Hematopoietic multipotent progenitor cell treated with erythropoietin and hydrocortisone succinate and interleukin-3 and kit ligand, for 8 days (in vitro differentiated cells): ENCODE data around the gene KRT17.

Source experiments
- DNase-seq: peaks from one replicate; pipeline ENCODE4 v3.0.0-alpha.2; 2015

Gene KRT17

GRCh38 chr17:41624208-41625101 lies at the start of gene KRT17:
KRT17 (minus strand) TSS chr17:41624575; CDS start chr17:41624509, 66 bp downstream.
- DNase-seq = no peak

GRCh38 chr17:41672153-41672552 lies 47.8 kb upstream of the KRT17 start:
- DNase-seq = no peak

- no peak for DNase-seq
These were observed 43.1 kb upstream of the KRT17 start for GRCh38 chr17:41667280-41668041.

GRCh38 chr17:41666708-41667279 lies 42.4 kb upstream of the KRT17 start:
- DNase-seq = peak; percentile 88

GRCh38 chr17:41666237-41666641 lies 41.9 kb upstream of the KRT17 start:
- peak; percentile 60 for DNase-seq

- peak; percentile 86 for DNase-seq
These were observed 41.3 kb upstream of the KRT17 start for GRCh38 chr17:41665566-41666236.

- no peak for DNase-seq
These were observed 40.5 kb upstream of the KRT17 start for GRCh38 chr17:41664587-41665565.

- DNase-seq = no peak
These were observed 39.7 kb upstream of the KRT17 start for GRCh38 chr17:41664172-41664457.

- DNase-seq = no peak
These were observed 39.2 kb upstream of the KRT17 start for GRCh38 chr17:41663451-41664171.

GRCh38 chr17:41660221-41660711 lies 35.9 kb upstream of the KRT17 start:
- DNase-seq = no peak

- DNase-seq = no peak
These were observed 35.2 kb upstream of the KRT17 start for GRCh38 chr17:41659427-41660212.

- no peak for DNase-seq
These were observed 34.5 kb upstream of the KRT17 start for GRCh38 chr17:41658846-41659245.

- no peak for DNase-seq
These were observed 33.6 kb upstream of the KRT17 start for GRCh38 chr17:41657936-41658335.

GRCh38 chr17:41657176-41657754 lies 32.9 kb upstream of the KRT17 start:
- DNase-seq = no peak

GRCh38 chr17:41656249-41657023 lies 32.1 kb upstream of the KRT17 start:
- no peak for DNase-seq

- DNase-seq = no peak
These were observed 31.3 kb upstream of the KRT17 start for GRCh38 chr17:41655611-41656111.

GRCh38 chr17:41654678-41655607 lies 30.6 kb upstream of the KRT17 start:
- DNase-seq = no peak
